ENCODE measurements around the gene MYL9.

DNA sequence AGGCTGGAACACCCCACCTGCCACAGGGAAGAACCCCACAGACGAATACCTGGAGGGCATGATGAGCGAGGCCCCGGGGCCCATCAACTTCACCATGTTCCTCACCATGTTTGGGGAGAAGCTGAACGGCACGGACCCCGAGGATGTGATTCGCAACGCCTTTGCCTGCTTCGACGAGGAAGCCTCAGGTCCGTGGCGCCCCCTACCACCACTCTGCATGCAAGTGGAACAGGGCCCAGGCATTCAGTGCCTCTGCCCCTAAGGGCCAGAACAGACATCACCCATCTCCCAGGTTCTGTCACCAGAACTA, 6.6 kb downstream of the MYL9 start:
- no peak for TF ChIP-seq CTCF (IDR thresholded peaks at IDR 0.05; ENCODE audit: poor library complexity, severe bottlenecking)
- TF ChIP-seq TAF1 (IDR thresholded peaks at IDR 0.05; ENCODE audit: low read depth): no peak
- no peak for TF ChIP-seq EZH2 (IDR thresholded peaks at IDR 0.05; ENCODE audit: borderline replicate concordance, insufficient read depth, low read length, poor library complexity, severe bottlenecking)
- TF ChIP-seq RAD21 (conservative IDR thresholded peaks at IDR 0.05): no peak
